H1 (cell line): ENCODE results near the gene RFPL2. TPM values are rescaled to one million over a fixed set of nuclear protein-coding genes. Genes with fewer than 3 reads are reported as not detected.

ENCODE experiments used
- SP4 ChIP-seq: IDR thresholded peaks from 2 replicates; pipeline ENCODE4 v1.6.1; 2012; ENCODE audit warnings: low read length, inconsistent platforms
- polyA plus RNA-seq, 7 experiments: library from polyadenylated mRNA; depleted of rRNA in 3 of 7; stranded (reverse) in 5 of 7; unstranded in 2 of 7; fragments of >200 nt in 5 of 7; fragments of 200-250 nt in 2 of 7; gene quantifications; 1 replicate in 5 of 7; 2 replicates in 1 of 7; 4 replicates in 1 of 7; pipeline versions ENCODE4 v1.2.1 to v1.2.3, GENCODE V29; 2011 to 2013; ENCODE audit warnings: missing spikeins in 2 of 7, mixed read lengths in 2 of 7
- total RNA-seq: library from RNA; stranded (reverse); fragmentation: NEBNext Ultra II Directional; extraction: Animal tissue kit (Norgen Biotek cat#: 25700); gene quantifications from 2 replicates; pipeline ENCODE4 v1.2.1, GENCODE V29; 2021

RFPL2 gene
- total and polyA plus RNA-seq, 2 of the 8 experiments (the other 6 are each of a cell fraction or from before 2014, with no cell fraction given) = 0.15 to 0.19 TPM

DNA sequence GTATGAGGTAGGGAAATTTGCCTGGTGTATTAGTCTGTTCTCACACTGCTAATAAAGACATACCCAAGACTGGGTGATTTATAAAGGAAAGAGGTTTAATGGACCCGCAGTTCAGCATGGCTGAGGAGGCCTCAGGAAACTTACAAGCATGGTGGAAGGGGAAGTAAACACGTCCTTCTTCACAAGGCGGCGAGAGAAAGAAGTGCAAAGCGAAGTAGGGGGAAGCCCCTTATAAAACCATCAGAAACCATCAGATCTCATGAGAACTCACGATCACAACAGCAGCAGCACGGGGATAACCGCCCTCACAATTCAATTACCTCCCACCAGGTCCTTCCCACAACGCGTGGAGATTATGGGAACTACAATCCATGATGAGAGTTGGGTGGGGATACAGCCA, 12.0 kb upstream of the RFPL2 start (continued):
- no peak for TF ChIP-seq SP4
- TF ChIP-seq, all 59 proteins: peak for 0
